Stimulated activated naive CD4-positive, alpha-beta T cell treated with Interleukin-2 at 50 U/mL for 16 hours (primary cell): ENCODE results near the gene DNAJC25.
A peak's percentile ranks its signal among the peaks of the same experiment; 100 is the strongest.

Source experiments
- DNase-seq: peaks from one replicate; lab custom pipeline; 2025; lab: John Stamatoyannopoulos, UW

Gene DNAJC25

DNA sequence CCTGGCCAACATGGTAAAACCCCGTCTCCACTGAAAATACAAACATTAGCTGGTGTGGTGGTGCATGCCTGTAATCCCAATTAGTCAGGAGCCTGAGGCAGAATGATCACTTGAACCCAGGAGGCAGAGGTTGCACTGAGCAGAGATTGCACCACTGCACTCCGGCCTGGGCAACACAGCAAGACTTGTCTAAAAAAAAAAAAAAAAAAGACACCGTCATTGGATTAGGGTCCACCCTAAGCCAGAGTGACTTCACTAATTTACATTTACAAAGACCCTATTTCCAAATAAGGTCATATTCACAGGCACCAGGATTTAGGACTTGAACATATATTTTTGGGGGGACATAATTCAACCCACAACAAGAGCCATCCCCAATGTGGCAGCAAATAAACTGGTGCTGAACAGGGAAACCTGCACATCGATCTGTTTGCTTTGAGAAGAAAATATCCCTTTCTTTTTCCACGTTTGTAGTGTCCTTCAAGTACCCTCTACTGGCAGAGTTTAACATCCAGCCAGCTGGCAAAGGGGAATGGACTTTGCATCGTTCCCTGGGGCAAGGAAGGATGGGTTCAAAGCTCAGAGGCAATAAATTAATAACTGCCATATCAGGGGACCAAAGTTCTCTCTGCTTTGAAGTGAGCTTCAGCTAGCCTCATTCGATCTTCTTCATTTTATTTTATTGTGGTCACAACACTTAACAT is 3.7 kb upstream of the DNAJC25 start:
- DNase-seq: no peak

DNA sequence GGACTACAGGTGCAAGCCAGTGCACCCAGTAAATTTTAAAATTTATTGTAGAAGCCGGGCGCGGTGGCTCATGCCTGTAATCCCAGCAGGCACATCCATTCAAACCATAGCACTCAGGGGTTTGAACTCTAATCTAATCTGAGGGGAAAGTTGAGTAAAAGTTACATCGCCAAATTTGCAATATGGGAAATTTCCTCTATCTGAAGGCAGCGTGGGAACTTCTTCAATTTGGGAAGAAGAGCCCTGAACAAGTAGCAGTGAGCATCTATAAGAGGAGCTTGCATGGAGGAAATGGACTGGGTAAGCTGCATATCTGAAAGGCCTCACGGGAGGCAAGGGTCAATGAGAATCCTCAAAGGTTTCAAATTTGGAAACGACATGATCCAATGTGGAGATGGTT is 2.7 kb upstream of the DNAJC25 start:
- DNase-seq: no peak

DNA sequence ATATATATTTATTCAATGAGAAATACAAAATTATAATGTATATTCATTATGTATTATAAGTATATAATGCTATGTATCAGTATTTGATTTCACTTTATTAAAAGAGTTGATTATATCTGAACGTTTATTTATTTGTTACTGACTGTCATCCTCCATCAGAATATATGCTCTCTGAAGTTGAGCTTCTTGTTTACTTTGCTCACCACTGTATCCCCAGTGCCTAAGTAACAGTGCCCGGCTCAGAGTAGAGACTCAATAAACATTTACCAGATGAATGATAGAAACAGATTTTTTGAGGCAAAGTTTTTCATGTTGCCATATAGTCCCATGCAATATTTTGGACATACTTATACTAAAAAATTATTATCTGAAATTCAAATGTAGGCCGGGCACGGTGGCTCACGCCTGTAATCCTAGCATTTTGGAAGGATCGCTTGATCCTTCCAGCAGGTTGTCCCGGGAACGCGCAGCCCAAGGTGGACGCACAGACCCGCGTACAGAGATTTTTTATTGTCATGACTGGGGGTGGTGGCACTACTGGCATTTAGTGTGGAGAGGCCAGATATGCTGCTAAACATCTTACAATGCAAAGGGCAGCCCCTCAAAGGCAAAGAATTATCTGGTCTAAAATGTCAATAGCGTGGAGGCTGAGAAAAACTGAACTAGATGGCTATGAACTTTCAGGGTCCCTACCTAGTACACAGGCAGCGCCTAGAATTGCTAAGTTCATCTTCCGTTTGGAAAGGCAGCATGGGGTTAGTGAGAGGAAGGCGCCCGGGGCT is 761 bp upstream of the DNAJC25 start:
- no peak for DNase-seq

DNA sequence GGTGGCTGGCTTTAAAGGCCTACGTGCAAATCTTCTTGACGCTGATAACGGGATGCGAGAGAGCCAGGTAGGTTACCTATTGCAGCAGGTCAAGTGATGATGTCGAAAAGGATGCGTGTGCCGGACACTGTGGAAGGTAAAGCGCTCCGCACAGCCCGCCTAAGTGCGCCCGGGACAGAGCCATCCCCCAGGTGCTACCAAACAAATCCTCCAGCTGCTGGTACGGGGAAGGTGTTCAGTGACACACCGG is 245 bp upstream of the DNAJC25 start:
- no peak for DNase-seq

DNA sequence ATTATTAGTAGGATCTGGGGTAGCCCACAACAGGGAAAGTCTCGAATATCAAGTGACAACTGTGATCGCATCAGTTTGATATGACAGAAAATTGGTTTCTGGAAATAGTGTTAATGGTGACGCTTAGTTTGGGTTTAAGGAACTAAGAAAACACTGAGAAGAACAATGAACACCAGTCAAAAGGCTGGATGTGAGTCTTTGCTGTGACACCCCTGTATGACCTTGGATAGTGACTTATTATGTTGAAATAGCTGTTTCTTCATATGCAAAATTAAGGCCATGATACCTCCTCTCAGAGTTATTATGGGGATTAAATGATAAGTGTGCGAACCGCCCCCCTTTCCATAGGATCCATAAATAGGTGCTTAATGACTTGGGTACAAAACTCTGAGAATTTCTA is 926 bp downstream of the DNAJC25 start:
- DNase-seq: no peak

DNA sequence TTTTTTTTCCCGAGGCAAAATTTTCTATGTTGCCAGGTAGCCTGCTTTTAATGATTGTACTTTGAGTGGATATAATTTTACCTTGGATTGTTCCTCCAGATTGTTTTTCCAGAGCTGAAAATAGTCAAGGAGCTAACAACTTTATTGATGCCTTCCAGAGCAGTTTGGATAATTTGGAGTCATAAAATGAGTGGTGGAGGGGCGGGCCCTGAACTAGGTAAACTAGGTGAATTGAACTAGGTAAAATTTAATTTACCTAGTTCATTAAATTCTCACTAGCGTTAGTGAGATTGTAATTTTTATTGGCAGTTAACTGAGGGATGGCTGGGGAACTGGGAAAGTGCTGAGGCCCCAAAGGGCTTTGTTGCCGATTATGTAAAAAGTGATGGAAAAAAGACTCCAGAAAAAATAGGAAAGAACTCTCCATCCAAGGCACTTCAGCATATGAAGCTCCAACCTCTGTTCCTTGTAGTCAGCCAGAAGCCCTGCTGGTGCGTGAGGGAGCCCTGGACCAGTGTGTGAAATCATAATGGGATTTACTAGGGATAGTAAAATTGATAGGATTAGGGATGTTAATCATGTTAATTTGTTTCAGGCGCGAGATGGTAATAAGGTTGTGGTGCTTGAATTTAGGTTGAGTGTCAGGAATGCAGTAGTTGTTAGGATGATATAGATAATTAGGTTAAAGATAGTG is 1.7 kb downstream of the DNAJC25 start:
- DNase-seq: no peak

DNA sequence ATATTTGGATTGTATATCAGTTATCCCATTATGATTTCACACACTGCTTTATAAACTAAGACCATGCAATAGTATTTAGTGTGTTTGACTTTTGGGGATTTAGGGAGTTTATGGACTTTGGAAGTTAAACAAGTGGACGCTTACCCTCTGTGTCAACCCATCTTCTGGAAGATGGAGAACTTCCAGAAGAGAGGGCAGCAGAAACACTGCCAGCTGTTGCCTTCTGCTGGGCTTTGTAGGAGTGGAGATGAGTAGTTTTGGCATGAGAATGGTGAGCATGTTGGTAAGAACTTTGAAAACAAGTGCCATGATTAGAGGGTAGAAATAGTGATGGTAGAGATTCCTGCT is 2.2 kb downstream of the DNAJC25 start:
- DNase-seq: no peak

DNA sequence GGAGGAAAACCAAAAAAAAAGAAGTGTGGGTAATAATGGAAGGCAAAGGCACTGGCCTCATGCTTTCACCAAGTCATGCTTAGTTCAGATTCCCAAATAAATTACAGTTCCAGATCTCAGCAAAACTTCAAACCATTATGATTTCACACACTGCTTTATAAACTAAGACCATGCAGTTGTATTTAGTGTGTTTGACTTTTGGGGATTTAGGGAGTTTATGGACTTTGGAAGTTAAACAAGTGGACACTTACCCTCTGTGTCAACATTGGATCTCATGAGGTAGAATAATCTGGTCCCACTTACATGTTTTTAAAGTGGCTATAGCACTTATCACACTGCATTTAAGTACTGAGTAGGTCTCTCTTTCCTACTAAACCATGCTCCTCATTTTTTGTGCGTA is 3.7 kb downstream of the DNAJC25 start:
- DNase-seq: no peak

DNA sequence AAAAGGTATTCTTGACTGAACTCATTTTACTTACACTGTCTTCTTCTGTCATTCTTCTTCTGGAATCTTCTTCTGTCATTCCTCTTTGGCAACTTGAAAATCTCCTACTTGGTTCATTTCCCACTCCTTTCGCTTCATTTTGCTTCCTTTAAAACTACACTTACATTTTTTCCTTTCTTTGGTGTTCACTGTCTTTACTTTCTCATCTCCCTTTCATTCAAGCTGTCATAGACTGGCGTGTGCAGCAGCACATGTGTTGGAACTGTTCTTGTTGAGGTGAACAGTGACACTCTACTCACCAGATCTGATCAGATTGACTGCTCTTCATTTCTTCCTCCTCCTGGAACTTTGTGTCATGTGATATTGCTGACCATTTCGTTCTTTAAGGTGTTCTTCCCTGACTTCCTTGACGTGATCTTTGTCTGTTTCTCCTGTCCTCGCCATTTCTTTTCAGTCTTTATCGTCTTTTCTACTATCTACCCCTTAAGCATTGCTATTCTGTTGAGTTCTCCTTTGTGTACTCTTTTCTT is 6.4 kb downstream of the DNAJC25 start:
- DNase-seq: no peak

DNA sequence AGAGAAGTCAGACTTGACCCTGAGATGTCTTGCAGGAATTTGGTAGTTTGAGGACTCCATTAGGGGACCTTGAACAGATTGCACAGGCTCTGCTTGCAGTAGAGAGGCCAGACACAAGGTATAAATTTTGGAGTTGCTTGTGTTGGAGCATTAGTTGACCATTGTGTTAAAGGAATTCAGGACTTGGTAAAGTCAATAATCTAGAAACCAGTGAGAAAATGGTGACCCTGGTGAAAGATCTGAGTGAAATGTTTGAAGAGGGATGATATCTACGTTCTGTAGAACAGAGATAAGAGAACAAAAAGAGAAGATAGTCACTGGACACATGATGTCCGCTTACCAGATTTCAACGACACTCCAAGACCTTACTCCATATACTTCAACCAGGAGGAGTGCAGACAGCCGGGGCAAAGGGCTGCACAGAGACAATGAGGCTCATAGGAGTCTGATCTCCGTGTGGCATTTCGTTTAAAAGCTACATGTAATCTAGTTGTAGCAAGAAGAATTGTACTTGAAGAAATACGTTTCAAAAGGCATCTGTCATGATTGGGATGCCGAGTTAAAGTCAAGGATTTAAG is 13.2 kb downstream of the DNAJC25 start:
- DNase-seq: no peak

DNA sequence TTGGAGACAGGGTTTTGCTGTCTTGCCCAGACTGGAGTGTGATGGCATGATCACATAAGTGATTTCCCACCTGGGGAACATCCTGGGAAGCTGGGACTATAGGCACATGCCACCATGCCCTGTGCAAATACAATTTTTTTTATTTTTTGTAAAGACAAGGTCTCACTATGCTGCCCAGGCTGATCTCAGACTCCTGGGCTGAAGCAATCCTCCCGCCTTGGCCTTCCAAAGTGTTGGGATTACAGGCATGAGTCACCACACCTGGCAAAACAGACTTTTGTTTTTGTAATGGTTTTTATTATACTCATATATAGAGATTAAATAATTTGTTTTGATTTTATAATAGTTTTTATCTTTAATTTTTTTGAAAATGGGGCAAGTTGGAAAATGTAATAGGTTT is 14.7 kb downstream of the DNAJC25 start:
- DNase-seq: no peak

DNA sequence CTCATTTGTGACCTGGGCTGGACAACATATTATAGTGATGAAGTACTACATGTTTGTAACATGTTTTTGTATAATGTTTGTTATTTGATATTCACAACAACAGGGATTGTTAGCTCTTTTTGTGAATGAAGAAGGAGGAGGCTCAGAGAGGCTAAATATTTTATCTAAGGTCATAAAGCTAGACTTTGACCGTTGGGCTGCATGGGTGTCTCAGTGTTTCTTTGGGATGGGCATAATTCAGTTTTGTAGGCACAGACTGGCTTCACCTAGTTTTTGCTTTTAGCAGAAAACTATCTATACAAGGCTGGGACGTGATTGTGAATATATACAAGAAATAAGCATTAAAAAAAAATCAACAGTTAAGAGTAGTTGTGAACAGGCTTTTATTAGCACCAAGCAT is 15.3 kb downstream of the DNAJC25 start:
- DNase-seq: no peak

DNA sequence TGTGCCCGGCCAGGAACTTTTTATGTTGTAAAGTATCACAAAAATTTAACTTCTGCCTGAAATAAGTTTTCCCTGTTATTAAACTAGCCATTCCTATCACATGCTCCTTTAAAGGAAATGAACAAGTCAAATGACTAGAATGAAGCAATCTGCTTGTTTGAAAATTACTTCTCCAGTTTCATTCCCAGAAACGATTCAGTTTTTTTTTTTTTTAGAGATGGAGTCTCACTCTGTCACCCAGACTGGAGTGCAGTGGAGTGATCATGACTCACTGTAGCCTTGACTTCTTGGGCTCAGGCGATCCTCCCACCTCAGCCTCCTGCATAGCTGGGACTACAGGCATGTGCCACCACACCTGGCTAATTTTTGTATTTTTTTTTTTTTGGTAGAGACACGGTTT is 16.9 kb downstream of the DNAJC25 start:
- no peak for DNase-seq

DNA sequence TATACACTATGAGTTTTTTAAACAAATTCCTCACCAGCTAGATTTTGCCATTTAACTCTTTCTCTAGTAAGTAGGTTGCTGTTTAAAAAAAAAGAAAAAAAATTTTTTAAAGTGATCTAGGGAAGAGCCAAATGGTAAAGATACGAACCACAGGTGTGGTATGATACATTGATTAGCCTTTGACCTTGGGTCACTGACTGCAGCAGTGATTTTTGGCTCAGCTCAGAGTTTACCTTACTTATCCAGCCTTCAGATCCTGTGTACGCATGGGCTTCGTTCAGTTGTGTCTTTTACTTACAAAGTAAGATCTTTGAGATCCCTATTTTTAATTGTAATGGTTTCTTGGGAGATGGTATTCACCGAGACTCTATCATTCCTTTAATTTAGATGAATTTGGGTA is 17.9 kb downstream of the DNAJC25 start:
- DNase-seq: no peak

DNA sequence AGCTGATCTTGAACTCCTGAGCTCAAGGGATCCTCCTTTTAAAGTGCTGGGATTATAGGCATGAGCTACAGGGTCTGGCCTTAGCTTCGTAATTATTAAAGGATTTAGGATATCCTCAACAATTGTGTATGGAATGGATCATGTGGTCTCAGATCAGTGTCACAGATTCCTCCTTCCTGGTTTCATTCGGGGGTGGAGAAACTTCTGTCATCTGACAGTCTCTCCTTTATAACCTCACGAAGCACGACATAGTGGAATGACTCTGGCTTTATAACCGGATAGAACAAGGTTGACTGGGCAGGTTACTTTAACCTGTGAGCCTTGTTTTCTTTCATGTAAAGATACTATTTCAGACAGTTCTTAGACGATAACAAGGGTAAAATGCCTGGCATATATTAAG is 25.9 kb downstream of the DNAJC25 start:
- no peak for DNase-seq

DNA sequence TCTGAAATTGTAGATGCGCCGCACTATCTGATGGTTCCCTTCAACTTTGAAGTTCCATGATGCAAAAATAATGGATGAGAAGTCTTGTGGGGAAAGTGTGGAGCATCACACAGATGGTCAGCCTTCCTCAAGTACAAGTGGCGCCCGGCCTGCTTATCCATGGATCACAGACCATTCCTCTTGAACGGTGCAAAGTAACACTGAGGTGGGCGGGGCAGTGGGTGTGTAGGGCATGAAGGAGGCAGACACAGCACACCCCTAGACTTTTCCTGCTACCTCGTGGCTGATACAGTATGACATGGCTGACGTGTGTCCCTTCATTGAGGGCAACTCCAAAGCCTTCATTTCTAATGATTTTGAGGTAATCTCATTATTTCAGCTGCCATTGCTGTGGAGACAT is 27.8 kb downstream of the DNAJC25 start:
- no peak for DNase-seq

DNA sequence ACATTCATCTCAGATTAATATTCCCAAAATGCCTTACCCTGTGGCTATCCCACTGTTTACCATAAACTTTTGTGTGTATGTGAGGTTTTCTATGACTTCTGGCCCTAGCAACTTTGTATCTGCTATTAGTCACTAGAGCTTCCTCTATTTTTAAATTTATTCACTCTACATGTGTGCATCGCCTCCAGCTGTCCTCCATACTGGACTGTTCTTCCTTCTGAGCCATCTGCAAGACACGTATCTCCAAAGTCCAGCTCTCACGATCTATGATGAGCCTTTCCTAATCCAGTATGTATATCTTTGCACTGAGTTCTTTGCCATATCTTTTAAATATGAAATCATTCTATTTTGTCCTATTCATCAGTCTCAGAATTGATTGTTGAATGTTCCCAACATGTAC is 28.6 kb downstream of the DNAJC25 start:
- no peak for DNase-seq

DNA sequence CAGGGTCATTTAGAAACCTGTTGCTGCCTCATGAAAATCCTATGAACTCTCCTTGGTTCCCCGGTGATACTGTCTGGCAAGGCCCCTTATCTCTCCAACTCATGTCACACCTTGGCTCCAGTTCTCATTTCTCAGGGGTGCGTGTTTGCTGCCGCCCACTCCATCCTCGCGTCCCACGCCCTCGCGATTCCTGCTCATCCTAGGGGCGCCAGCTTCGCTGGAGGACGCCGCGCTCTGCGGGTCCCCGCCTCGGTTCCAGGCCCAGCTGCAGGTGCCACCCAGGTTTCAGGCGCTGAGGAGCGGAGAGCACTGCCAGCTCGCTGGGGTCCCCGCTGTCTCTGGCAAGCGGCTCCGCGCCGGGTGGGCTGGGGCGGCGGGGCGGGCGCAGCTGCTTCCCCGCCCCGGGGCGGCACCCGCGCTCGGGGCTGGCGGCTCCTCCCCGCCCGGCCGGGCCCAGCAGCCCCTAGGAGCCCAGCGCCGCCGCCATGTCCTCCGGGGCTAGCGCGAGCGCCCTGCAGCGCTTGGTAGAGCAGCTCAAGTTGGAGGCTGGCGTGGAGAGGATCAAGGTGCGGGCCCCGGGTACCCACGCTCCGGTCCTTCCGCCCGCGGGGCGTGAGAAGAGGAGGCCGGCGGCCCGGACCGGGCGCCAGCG is 30.1 kb downstream of the DNAJC25 start, which contains the start of gene GNG10:
TSS of gene GNG10 (plus strand) at position 456 of the 652 bp plus-strand sequence. CDS start at position 486, 30 bp downstream.
- DNase-seq: peak; percentile 74

DNA sequence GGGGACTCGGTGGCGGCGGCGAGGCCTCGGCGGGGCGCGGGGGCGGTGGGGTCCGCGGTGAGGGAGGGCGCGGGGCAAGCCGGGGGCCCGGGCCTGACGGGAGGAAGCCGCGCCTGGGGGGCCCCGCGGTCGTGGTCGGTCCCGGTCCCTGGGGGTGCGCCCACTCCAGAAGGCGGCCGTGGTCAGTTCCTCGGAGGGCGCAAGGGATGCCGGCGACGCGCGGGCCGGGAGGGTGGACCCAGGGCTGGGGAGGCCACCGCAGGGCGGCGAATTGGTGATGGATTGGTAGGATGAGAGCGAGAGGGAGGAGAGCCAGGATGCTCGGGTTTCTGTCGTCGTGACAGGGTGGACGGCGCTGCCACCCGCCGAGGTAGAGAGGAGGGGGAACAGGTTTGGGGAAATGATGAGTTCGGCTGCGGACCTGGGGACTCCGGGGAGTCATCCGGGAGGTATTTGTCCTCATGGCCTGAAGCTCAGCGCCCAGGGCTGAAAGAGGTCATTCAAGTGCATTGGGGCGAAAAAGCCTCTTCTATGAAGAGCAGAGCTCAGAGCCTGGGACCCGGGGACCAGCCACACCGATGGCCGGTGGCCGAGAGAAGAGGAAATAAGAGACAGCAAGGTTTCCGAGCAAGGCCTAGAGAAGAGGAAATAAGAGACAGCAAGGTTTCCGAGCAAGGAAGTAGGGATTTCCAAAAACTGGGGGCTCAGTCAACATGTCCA is 30.8 kb downstream of the DNAJC25 start:
- peak; percentile 32 for DNase-seq

DNA sequence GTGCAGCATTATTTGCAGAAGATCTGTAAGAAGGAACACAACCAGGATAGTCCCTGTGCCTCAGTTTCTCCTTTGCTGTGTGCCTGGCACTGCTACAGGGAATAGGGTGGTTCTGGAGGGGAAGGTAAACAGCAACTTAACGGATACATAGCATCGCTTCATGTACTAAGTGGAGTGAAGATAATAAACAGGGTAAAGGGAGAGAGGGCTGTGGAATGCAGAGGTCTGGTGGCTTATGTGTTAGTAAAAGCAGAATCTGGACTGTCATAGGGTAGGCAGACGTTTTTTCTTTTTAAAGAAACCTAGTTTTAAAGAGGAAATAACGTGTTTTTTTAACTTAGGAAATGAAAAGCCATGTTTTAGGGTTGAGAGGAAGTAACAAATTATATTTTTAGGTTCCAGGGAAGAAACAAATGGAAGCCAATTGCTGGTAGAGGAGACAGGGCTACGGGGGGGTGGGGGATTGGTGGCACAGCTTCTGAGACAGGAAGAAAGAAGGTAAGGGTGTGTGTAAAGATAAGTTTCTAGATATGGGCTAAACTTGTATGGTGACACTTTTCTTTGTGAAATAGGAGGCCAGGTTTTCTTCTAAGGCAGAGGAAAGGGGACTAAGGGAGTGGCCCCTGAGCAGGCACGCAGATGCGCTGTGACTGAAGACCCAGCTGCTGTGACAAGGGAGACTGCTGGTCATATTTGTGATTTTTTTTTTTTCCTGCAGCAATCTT is 31.6 kb downstream of the DNAJC25 start:
- no peak for DNase-seq

DNA sequence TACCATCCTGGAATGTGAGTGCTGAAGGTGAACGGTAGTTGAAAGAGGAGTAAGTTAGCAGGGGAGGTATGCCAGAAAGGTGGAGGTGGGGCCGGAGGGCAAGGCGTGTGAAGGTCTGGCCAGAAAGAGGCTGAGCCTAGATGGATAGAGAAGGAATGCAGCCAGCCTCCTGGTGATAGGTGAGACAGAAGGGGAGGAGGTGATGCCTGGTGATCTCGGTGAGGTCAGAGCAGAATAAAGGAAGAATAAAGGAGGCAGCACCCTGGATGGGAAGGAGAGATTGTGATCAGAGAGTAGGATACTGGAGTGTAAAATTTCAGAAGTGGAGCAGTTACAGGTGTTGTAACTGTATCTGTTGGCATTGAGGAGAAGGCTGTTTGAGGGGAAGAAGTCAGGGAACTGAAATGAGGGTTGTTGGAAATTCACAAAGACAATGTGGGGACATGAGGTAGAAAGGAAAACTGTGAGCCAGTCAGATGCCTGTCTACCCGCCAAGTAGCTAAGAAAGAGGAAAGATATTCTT is 32.2 kb downstream of the DNAJC25 start:
- no peak for DNase-seq
